ENCODE results near the gene ATAD3A. TPM values are rescaled to one million over a fixed set of nuclear protein-coding genes. Genes with fewer than 3 reads are reported as not detected.
A peak's percentile ranks its signal among the peaks of the same experiment; 100 is the strongest.

ATAD3A gene
- polyA plus RNA-seq, 1 donor = 23.1 TPM

DNA sequence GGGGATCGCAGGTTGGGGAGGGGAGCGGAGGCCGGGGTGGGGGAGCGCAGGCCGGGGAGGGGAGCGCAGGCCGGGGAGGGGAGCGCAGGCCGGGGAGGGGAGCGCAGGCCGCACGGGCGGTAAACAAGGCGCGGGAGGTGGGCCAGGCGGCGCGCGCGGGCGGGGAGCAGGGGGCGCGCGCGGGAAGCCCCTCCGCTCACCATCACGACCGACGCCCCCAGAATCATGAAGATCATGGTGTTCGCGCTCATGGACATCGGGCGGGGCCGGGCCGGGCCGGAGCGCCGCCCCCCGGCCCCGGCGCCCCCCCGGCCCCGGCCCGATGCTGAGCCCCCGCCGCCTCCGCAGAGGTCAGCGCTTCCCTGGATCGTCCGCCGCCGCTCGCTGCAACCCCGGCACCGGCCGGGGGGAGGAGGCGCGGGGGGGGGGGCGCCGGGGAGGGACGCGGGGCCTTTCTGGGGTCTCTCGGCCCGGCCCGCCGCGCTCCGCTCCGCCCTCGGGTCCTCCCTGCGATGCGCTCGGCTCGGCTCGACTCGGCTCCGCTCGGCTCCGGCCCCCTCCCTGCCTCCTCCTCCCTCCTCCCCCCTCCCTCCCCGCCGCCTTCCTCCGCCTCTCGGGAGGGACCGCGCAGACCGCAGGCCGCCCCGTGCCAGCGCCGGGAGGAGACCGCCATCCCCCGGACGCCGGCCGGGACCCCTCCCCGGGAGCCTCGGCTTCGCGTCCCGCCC lies 28.3 kb downstream of the ATAD3A start, which contains the start of gene TMEM240:
TMEM240 (minus strand) TSS at position 535 of the 728 bp plus-strand sequence; CDS start at position 257, 278 bp downstream.
- peak; percentile 79 for DNase-seq

GRCh38 chr1:1540818-1541628 lies 29.1 kb downstream of the ATAD3A start:
- no peak for DNase-seq

DNA sequence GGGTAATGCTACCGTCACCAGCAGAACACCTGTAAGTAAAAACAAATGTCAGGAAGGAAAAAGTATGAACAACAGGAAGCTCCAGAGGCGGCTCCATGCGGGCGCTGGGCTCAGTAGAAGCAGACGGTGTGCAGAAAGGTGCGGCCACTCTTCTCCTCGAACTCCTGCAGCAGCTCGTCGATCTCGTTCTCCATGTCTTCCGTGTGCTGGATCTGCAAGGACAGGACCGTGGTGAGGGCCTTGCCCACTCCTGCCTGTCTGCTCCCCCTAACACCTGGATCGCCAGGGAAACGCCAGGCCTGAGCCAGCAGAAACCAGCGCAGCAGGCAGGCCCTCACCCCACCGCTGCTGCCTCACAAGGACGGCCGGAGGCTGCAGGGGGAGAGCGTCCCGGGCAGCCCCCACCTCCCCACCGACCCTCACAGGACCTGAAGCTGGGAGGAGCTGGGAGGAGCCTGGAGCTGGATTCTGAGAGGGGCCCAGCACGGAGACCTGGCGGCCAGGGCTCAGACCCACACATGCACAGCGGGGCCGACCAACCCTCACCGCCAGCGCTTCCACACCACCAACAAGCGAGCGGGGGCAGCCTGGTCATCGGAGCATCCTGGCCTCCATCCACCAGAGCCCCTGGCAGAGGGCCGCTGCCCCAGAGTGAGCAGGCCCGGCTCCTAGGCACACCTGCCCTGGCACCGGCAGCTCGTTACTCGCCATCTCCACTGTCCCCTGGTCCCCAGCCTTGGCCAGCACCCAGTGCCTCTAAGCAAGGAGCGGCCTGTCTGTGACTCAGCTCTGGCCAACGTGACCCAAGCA lies 30.2 kb downstream of the ATAD3A start:
- DNase-seq = no peak

DNA sequence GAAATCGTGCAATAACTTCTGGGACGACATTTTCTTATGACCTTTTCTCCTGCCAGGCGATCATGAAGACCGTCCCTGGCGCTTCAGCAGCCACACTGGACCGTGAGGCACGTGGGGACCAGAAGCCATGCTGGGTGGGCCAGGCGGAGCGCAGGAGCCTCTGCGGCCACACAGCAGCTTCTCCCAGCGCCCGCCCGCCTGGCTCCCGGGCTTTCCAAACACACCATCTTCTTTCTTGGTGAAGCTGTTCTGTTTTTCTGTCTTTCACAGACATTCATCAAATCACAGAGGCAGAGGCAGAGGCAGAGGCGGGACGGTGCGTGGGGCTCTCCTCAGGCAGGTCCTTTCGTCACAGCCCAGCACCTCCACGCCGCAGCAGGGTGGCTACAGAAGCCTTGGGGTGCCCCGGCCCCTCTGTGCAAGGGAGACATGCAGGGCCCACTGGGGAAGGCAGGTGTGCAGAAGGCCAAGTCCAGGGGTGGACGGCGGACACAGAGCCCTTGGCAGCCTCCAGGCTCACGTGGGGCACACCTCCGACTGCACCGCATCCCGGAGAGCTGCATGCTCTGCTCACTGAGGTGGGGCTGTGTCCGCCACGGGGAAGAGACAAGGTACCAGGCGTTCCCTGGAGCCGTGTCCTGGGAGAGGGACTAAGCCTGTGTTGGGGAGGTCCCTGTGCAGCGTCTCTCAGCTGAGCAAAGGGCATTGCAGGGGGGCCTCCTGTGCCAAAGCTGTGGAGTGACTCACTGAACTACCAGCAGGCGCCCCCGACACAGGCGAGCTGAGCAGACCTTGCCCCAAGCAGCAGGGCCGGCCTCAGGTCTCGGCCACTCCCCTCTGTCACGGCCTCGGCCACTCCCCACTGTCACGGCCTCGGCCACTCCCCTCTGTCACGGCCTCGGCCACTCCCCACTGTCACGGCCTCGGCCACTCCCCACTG lies 31.1 kb downstream of the ATAD3A start:
- no peak for DNase-seq

DNA sequence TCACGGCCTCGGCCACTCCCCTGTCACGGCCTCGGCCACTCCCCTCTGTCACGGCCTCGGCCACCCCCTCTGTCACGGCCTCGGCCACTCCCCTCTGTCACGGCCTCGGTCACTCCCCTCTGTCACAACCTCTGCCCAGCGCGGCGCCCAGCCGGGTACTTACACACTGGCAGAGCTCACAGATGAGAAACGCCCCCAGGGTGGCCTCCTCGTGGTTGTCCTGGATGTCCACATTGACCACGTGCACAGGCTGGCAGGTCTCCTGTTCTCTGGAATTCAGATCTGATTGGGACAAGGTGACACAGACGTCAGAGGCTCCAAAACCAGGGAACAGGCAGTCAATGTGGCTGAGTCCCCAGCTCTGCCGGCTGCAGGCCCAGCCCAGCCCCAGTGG lies 31.7 kb downstream of the ATAD3A start:
- no peak for DNase-seq

GRCh38 chr1:1544544-1544943 lies 32.6 kb downstream of the ATAD3A start:
- DNase-seq = no peak

DNA sequence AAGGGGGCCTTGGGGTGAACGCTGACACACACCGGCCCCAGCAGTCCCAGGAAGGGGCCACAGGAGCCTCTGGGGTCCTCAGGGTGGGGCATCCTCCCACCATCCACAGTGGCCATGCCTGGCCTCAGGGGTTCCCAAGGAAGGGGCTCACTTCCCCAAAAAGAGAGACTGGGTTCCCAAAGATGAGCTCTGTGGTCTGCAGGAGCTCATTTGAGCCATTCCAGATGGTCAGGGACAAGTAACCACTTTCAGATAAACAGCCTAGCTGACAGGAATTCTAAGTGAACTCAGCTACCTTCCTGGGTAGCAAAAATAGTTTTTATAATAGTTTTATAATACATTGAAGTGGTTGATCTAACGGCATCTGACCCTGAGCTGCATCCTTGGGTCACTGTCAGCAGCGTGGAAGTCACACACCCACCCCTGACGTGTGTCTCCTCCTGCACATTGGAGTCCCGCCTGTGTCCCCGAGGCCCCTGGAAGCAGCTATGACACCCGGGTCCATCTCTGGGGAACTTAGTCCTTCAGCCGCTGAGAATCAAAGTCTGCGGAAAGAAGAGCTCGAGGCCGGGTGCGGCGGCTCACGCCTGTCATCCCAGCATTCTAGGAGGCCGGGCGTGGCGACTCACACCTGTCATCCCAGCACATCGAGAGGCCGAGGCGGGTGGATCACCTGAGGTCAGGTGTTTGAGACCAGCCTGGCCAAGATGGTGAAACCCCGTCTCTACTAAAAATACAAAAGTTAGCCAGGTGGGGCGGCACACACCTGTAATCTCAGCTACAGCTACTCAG lies 34.2 kb downstream of the ATAD3A start:
- DNase-seq = no peak

- no peak for DNase-seq
Measured at GRCh38 chr1:1547011-1547410, 35.0 kb downstream of the ATAD3A start.

DNA sequence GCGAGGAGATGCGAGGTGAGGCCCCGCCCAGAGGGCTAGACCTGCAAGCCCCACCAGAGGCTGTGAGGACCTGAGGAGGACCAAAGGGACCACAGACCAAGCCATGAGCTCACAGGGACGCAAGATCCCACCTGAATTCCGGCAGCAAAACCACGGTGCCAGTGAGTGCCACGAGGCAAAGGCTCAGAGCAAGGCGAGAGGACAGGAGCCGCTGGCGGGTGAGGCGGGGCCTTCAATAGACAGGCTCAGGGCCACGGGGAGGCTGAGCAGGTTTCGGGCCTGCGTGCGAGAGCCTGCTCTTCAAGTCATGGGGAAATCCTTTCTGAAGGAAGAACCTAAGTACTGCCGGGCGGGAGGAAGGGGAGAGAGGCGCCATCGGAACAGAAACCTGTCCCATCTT lies 35.5 kb downstream of the ATAD3A start:
- DNase-seq = no peak

- DNase-seq = no peak
Measured at GRCh38 chr1:1548591-1548990, 36.6 kb downstream of the ATAD3A start.

DNA sequence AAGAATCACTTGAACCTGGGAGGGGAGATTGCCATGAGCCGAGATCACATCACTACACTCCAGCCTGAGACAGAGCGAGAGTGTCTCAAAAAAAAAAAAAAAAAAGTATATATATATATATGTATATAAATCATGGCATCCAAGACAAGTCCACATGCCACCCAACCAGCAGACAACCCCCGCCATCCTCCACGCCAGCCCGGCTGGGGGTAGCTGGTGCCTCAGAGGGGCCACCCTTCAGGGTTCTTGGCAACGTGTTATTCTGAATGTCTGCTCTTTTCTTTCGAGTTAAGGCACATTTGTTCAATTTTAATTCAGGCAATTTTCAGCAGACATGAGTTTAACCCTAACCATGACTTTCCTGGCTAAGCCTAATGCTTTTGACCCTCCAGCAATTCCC lies 38.1 kb downstream of the ATAD3A start:
- no peak for DNase-seq

DNA sequence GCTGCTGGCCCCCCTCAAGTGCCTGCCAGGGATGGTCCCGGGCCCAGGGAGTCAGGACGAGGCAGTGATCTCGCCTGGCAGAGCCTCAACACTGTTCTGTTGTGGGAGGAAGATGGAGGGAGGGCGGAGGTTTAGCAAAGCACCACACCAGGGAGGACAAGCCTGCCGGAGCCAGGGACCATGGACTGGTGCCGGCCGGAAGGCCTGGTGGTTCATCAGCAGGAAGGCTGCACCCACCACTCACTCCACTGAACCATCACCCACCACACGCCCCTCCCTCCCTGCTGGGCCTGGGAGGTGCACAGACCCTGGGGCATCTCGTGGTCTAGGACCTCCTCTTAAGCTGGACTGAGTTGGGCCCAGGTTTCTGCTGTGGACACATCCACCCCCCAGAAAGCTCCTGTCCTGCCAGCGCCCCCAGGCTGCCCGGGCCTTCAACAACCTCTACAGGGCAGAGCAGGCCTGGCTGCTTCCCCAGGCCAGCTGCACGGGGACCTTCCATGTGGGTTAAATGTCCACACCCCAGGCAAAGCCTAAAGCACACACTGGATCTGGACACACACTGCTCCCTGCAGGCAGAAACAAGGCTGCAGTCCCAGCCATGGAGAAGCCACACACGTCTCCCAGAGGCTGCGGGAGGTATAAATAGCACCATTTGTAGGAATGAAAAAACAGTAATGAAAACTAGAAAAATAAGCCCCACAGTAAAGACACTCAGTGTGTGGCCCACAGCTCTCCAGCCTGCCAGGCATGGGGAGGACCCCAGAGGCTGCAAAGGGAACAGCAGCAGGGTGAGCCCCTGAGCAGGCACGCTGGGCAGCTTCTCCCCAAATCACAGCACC lies 38.9 kb downstream of the ATAD3A start:
- DNase-seq = no peak

GRCh38 chr1:1551524-1552262 lies 39.7 kb downstream of the ATAD3A start:
- no peak for DNase-seq

GRCh38 chr1:1552263-1552639 lies 40.3 kb downstream of the ATAD3A start:
- no peak for DNase-seq

GRCh38 chr1:1553821-1554494 lies 42.0 kb downstream of the ATAD3A start:
- DNase-seq = no peak

DNA sequence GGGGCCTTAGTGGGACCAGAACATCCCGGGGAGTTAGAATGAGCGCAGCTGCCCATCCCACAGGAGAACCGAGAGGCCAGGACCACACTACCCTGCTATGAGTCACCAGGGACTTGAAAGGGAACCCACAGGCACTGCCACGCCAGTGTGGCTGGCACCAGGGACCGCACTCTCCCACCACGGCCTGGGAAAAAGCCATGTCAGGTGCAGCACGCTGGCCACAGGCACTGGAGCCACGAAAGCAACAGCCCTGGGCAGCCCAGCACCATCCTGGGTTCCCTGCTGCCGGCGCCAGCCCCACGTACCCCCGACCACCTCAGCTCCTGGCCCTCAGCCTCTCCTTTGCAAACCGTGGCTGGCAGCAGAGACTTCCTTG lies 42.6 kb downstream of the ATAD3A start:
- no peak for DNase-seq

- no peak for DNase-seq
Measured at GRCh38 chr1:1554926-1555915, 43.3 kb downstream of the ATAD3A start.

- DNase-seq = no peak
Measured at GRCh38 chr1:1556505-1556904, 44.5 kb downstream of the ATAD3A start.
